HEK293 (cell line): ENCODE measurements around the gene THSD4.

Experiments used
- CTCF ChIA-PET: fragments of 350-600 bp; formaldehyde crosslinking; extraction: SDS; loops from one replicate; lab custom pipeline; 2021; ENCODE audit warnings: antibody characterized with exemption; lab: Yijun Ruan, JAX
- POLR2A ChIA-PET: fragments of 300-600 bp; formaldehyde crosslinking; extraction: SDS; loops from one replicate; lab custom pipeline; 2020; ENCODE audit warnings: antibody characterized with exemption, inconsistent platforms; lab: Yijun Ruan, JAX
- H3K27ac ChIP-seq: fragments of 200-500 bp; sonication (Bioruptor generic); 2 replicates; pipeline ENCODE4 v1.5.1; 2014; ENCODE audit warnings: low read depth, low read length, control low read depth, inconsistent platforms; ENCODE audit errors: extremely low read depth
- H3K36me3 ChIP-seq, 2 experiments: fragments of 200-500 bp in 1 of 2; sonication (Bioruptor generic) in 1 of 2; 1 replicate in 1 of 2; 2 replicates in 1 of 2; pipeline ENCODE4 v1.5.1; 2014 to 2017; ENCODE audit warnings: inconsistent platforms in 2 of 2, low read length in 2 of 2; ENCODE audit not compliant: control insufficient read depth in 2 of 2, insufficient read depth in 1 of 2
- H3K4me1 ChIP-seq: fragments of 200-500 bp; sonication (Bioruptor generic); 2 replicates; pipeline ENCODE4 v1.5.1; 2014; ENCODE audit warnings: mild to moderate bottlenecking, low read length, inconsistent platforms; ENCODE audit not compliant: control insufficient read depth, insufficient read depth
- H3K4me3 ChIP-seq: 2 replicates; pipeline ENCODE4 v1.5.1; 2011; ENCODE audit warnings: low read depth, mild to moderate bottlenecking, control low read depth, low read length, moderate library complexity
- H3K9me3 ChIP-seq: fragments of 200-500 bp; sonication (Bioruptor generic); 2 replicates; pipeline ENCODE4 v1.5.1; 2014; ENCODE audit warnings: low read depth, low read length, inconsistent platforms; ENCODE audit not compliant: control insufficient read depth, insufficient read depth
- FEZF1 ChIP-seq: fragments of 450-650 bp; formaldehyde crosslinking; IDR thresholded peaks from 2 replicates; pipeline ENCODE4 v1.5.1; 2016; ENCODE audit warnings: missing biosample characterization, missing genetic modification characterization
- KLF1 ChIP-seq: fragments of 450-650 bp; formaldehyde crosslinking; IDR thresholded peaks from 2 replicates; pipeline ENCODE4 v1.5.1; 2016; ENCODE audit warnings: missing biosample characterization, missing genetic modification characterization
- KLF10 ChIP-seq: fragments of 450-650 bp; IDR thresholded peaks from 2 replicates; pipeline ENCODE4 v1.5.1; 2018; ENCODE audit warnings: missing biosample characterization, mild to moderate bottlenecking, missing genetic modification characterization
- KLF9 ChIP-seq: fragments of 450-650 bp; formaldehyde crosslinking; IDR thresholded peaks from 2 replicates; pipeline ENCODE4 v1.5.1; 2016; ENCODE audit warnings: missing biosample characterization, missing genetic modification characterization, low read depth
- PRDM4 ChIP-seq: fragments of 450-650 bp; formaldehyde crosslinking; IDR thresholded peaks from 2 replicates; pipeline ENCODE4 v1.5.1; 2017; ENCODE audit warnings: missing biosample characterization, missing genetic modification characterization
- RBAK ChIP-seq: fragments of 450-650 bp; formaldehyde crosslinking; IDR thresholded peaks from 2 replicates; pipeline ENCODE4 v1.5.1; 2016; ENCODE audit warnings: missing biosample characterization, missing genetic modification characterization
- REPIN1 ChIP-seq: fragments of 450-650 bp; formaldehyde crosslinking; IDR thresholded peaks from 2 replicates; pipeline ENCODE4 v1.5.1; 2017; ENCODE audit warnings: missing biosample characterization, missing genetic modification characterization, low read depth
- TCF7L2 ChIP-seq: IDR thresholded peaks from 2 replicates; pipeline ENCODE4 v1.6.1; 2011; ENCODE audit warnings: low read depth, mild to moderate bottlenecking, inconsistent platforms, low read length, moderate library complexity, borderline replicate concordance
- ZBTB17 ChIP-seq: fragments of 450-650 bp; formaldehyde crosslinking; IDR thresholded peaks from 2 replicates; pipeline ENCODE4 v1.5.1; 2016; ENCODE audit warnings: missing biosample characterization, missing genetic modification characterization
- ZEB2 ChIP-seq: fragments of 450-650 bp; formaldehyde crosslinking; IDR thresholded peaks from 2 replicates; pipeline ENCODE4 v1.5.1; 2016; ENCODE audit warnings: missing biosample characterization, missing genetic modification characterization
- ZNF138 ChIP-seq: fragments of 450-650 bp; formaldehyde crosslinking; IDR thresholded peaks from 2 replicates; pipeline ENCODE4 v1.5.1; 2016; ENCODE audit warnings: missing biosample characterization, missing genetic modification characterization, borderline replicate concordance
- ZNF140 ChIP-seq: fragments of 450-650 bp; formaldehyde crosslinking; IDR thresholded peaks from 2 replicates; pipeline ENCODE4 v1.5.1; 2016; ENCODE audit warnings: missing biosample characterization, missing genetic modification characterization
- ZNF19 ChIP-seq: fragments of 450-650 bp; formaldehyde crosslinking; IDR thresholded peaks from 2 replicates; pipeline ENCODE4; 2016; ENCODE audit warnings: missing biosample characterization, missing genetic modification characterization, low read depth
- ZNF202 ChIP-seq: fragments of 450-650 bp; formaldehyde crosslinking; IDR thresholded peaks from 2 replicates; pipeline ENCODE4 v1.5.1; 2016; ENCODE audit warnings: missing biosample characterization, missing genetic modification characterization, borderline replicate concordance
- ZNF426 ChIP-seq: fragments of 450-650 bp; formaldehyde crosslinking; IDR thresholded peaks from 2 replicates; pipeline ENCODE4 v1.5.1; 2017; ENCODE audit warnings: missing biosample characterization, missing genetic modification characterization, mild to moderate bottlenecking, inconsistent platforms, moderate library complexity
- ZNF560 ChIP-seq: fragments of 450-650 bp; formaldehyde crosslinking; IDR thresholded peaks from 2 replicates; pipeline ENCODE4 v1.5.1; 2017; ENCODE audit warnings: missing biosample characterization, missing genetic modification characterization, borderline replicate concordance
- ZNF585B ChIP-seq: fragments of 450-650 bp; formaldehyde crosslinking; IDR thresholded peaks from 2 replicates; pipeline ENCODE4 v1.5.1; 2016; ENCODE audit warnings: missing biosample characterization, missing genetic modification characterization
- ZNF621 ChIP-seq: fragments of 450-650 bp; formaldehyde crosslinking; IDR thresholded peaks from 2 replicates; pipeline ENCODE4 v1.5.1; 2017; ENCODE audit warnings: missing biosample characterization, missing genetic modification characterization
- ZNF701 ChIP-seq: fragments of 450-650 bp; formaldehyde crosslinking; IDR thresholded peaks from 2 replicates; pipeline ENCODE4 v1.5.1; 2016; ENCODE audit warnings: missing biosample characterization, missing genetic modification characterization
- ZNF792 ChIP-seq: fragments of 450-650 bp; formaldehyde crosslinking; IDR thresholded peaks from 2 replicates; pipeline ENCODE4 v1.5.1; 2016; ENCODE audit warnings: missing biosample characterization, missing genetic modification characterization
- ZSCAN18 ChIP-seq: fragments of 450-650 bp; formaldehyde crosslinking; IDR thresholded peaks from 2 replicates; pipeline ENCODE4 v1.5.1; 2016; ENCODE audit warnings: missing biosample characterization, missing genetic modification characterization
- TF ChIP-seq, protein P1 (sequence below): fragments of 450-650 bp; formaldehyde crosslinking; IDR thresholded peaks from 2 replicates; pipeline ENCODE4 v1.5.1; 2016; ENCODE audit warnings: missing biosample characterization, missing genetic modification characterization
- TF ChIP-seq, protein P2 (sequence below): fragments of 450-650 bp; formaldehyde crosslinking; IDR thresholded peaks from 2 replicates; pipeline ENCODE4 v1.5.1; 2016; ENCODE audit warnings: missing biosample characterization, missing genetic modification characterization
- TF ChIP-seq, protein P3 (sequence below): fragments of 450-650 bp; formaldehyde crosslinking; IDR thresholded peaks from 2 replicates; pipeline ENCODE4 v1.5.1; 2016; ENCODE audit warnings: missing biosample characterization, missing genetic modification characterization

Gene THSD4

GRCh38 chr15:71276336-71276665 is 161.0 kb downstream of the THSD4 start:
- CTCF ChIA-PET = no interaction called here
- Histone ChIP-seq H3K4me1 (peaks cover 41% of the 10 kb centered on the region), H3K4me3 (no peak overlapping the region), H3K27ac (no peak overlapping the region), H3K9me3 (no peaks in the 10 kb centered on the region), H3K36me3 (no peaks in the 10 kb centered on the region)
- POLR2A ChIA-PET = no interaction called here
- TF ChIP-seq, protein P1, sequence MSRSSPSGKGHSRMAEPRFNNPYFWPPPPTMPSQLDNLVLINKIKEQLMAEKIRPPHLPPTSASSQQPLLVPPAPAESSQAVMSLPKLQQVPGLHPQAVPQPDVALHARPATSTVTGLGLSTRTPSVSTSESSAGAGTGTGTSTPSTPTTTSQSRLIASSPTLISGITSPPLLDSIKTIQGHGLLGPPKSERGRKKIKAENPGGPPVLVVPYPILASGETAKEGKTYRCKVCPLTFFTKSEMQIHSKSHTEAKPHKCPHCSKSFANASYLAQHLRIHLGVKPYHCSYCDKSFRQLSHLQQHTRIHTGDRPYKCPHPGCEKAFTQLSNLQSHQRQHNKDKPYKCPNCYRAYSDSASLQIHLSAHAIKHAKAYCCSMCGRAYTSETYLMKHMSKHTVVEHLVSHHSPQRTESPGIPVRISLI (tag by site-specific recombination) = no peak
- TF ChIP-seq ZBTB17 (tag by site-specific recombination) = peak; percentile 79

DNA sequence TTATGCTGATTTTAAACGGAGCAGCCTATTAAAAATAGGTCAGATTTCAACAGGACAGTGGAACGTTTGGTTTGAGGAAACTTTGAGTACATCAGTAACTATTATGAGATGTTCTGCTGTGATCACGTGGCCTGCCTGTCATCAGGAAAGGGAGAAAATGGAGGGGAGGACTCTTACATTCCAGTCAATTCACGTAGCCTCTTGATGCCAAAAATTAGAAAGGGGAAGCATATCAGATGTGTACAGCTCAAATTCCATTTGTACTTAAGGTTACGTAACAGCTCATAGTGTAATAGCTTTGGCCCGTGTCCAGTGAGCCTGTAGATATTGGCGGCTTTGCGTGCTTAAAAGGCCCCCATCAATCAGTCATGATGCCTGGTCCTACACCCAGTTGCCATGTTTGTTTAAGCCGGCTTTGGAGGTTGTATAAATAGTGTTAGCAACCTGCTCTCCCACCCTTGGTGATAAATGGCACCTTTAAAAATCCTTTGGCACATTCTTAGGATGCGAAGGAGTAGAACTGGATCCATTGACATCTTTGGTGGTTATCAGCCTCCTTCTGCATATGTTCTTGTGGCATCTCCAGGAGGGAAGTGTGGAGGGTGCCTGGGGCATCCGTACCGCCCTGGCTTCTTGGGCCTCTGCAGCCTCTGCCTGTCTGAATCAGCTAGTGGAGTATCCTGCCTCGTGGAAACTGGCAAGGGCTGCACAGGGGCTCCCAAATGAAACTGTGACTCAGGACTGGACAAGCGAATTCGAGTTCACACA is 163.9 kb downstream of the THSD4 start:
- Histone ChIP-seq H3K4me1 (peaks cover 41% of the 10 kb centered on the region), H3K9me3 (no peaks in the 10 kb centered on the region), H3K4me3 (no peak overlapping the region), H3K36me3 (no peaks in the 10 kb centered on the region), H3K27ac (peak overlapping the region; percentile 72)
- ChIA-PET POLR2A (interaction anchor here (0.9 to 1.4 kb wide), 3 partner anchors 16 to 27 kb away, joined by 3 to 4 read pairs (median 3); no protein-coding TSS in a partner anchor), CTCF (interaction anchor here (0.6 to 0.9 kb wide), 7 partner anchors 17 to 164 kb away, joined by 3 to 5 read pairs (median 4); no protein-coding TSS in a partner anchor)
- TF ChIP-seq ZSCAN18 = peak; percentile 86
- TF ChIP-seq FEZF1 (tag by site-specific recombination) = peak; percentile 96
- peak; percentile 86 for TF ChIP-seq PRDM4 (tag by site-specific recombination)
- no peak for TF ChIP-seq ZNF202
- TF ChIP-seq ZNF140 (tag by site-specific recombination) = no peak
- no peak; the same call in 1 of the 2 replicates for TF ChIP-seq REPIN1 (tag by site-specific recombination)
- peak; percentile 93 for TF ChIP-seq TCF7L2
- TF ChIP-seq, protein P2, sequence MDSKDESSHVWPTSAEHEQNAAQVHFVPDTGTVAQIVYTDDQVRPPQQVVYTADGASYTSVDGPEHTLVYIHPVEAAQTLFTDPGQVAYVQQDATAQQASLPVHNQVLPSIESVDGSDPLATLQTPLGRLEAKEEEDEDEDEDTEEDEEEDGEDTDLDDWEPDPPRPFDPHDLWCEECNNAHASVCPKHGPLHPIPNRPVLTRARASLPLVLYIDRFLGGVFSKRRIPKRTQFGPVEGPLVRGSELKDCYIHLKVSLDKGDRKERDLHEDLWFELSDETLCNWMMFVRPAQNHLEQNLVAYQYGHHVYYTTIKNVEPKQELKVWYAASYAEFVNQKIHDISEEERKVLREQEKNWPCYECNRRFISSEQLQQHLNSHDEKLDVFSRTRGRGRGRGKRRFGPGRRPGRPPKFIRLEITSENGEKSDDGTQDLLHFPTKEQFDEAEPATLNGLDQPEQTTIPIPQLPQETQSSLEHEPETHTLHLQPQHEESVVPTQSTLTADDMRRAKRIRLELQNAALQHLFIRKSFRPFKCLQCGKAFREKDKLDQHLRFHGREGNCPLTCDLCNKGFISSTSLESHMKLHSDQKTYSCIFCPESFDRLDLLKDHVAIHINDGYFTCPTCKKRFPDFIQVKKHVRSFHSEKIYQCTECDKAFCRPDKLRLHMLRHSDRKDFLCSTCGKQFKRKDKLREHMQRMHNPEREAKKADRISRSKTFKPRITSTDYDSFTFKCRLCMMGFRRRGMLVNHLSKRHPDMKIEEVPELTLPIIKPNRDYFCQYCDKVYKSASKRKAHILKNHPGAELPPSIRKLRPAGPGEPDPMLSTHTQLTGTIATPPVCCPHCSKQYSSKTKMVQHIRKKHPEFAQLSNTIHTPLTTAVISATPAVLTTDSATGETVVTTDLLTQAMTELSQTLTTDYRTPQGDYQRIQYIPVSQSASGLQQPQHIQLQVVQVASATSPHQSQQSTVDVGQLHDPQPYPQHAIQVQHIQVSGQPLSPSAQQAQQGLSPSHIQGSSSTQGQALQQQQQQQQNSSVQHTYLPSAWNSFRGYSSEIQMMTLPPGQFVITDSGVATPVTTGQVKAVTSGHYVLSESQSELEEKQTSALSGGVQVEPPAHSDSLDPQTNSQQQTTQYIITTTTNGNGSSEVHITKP = peak; percentile 98
- TF ChIP-seq ZNF560 (tag by site-specific recombination) = no peak
- TF ChIP-seq ZNF585B (tag by site-specific recombination) = 0 out of 2 replicates have a peak, but pooled peaks have one; percentile 20
- TF ChIP-seq, protein P3, sequence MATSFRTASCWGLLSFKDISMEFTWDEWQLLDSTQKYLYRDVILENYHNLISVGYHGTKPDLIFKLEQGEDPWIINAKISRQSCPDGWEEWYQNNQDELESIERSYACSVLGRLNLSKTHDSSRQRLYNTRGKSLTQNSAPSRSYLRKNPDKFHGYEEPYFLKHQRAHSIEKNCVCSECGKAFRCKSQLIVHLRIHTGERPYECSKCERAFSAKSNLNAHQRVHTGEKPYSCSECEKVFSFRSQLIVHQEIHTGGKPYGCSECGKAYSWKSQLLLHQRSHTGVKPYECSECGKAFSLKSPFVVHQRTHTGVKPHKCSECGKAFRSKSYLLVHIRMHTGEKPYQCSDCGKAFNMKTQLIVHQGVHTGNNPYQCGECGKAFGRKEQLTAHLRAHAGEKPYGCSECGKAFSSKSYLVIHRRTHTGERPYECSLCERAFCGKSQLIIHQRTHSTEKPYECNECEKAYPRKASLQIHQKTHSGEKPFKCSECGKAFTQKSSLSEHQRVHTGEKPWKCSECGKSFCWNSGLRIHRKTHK = no peak
- peak; percentile 99 for TF ChIP-seq ZNF792 (tag by site-specific recombination)
- TF ChIP-seq ZEB2 (tag by site-specific recombination) = peak; percentile 98
- TF ChIP-seq ZNF701 (tag by site-specific recombination) = no peak
- peak; percentile 98 for TF ChIP-seq KLF1
- TF ChIP-seq ZNF138 = no peak
- 0 out of 2 replicates have a peak, but pooled peaks have one; percentile 8 for TF ChIP-seq ZNF19
- no peak for TF ChIP-seq KLF9 (tag by site-specific recombination)
- no peak for TF ChIP-seq ZNF426 (tag by site-specific recombination)
- TF ChIP-seq ZNF621 = no peak
- peak; percentile 92 for TF ChIP-seq KLF10 (tag by site-specific recombination)
- no peak for TF ChIP-seq RBAK
